GM12878 (cell line): ENCODE data around the gene STRA6. TPM values are rescaled to one million over a fixed set of nuclear protein-coding genes. Genes with fewer than 3 reads are reported as not detected.

ENCODE experiments used
- ATAC-seq: fragments of 200-7000 bp; cut with Tn5 transposase; 3 replicates; pipeline ENCODE4 v1.9.1; 2020; ENCODE audit warnings: mild to moderate bottlenecking, moderate library complexity
- BruUV-seq: library from RNA; stranded (reverse); fragments of 400-500 nt; replicated peaks from 2 replicates; lab custom pipeline; 2021; lab: Mats Ljungman, UMichigan
- CTCF ChIA-PET: fragments of 300-600 bp; sonication (Branson Sonifier 250); formaldehyde crosslinking; extraction: SDS; loops from one replicate; lab custom pipeline; 2021; ENCODE audit warnings: inconsistent platforms; lab: Yijun Ruan, JAX
- POLR2A ChIA-PET: fragments of 350-600 bp; formaldehyde crosslinking; extraction: SDS; loops from one replicate; lab custom pipeline; 2021; ENCODE audit warnings: inconsistent platforms; lab: Charles Lee
- RAD21 ChIA-PET: fragments of 300-600 bp; sonication (Branson Sonifier 250); formaldehyde crosslinking; loops from one replicate; lab custom pipeline; 2023; ENCODE audit warnings: antibody characterized with exemption; ENCODE audit not compliant: unreplicated experiment; lab: Charles Lee
- SMC1A ChIA-PET: fragments of 300-600 bp; sonication (Branson Sonifier 250); formaldehyde crosslinking; loops from one replicate; lab custom pipeline; 2023; ENCODE audit not compliant: unreplicated experiment, uncharacterized antibody; lab: Charles Lee
- DNase-seq: peaks from one replicate; pipeline ENCODE4 v3.0.0-alpha.2; 2011; ENCODE audit warnings: low read depth, low spot score
- FAIRE-seq: peaks from 3 replicates; lab custom pipeline; 2011; peaks lifted over from hg19 to GRCh38; lab: Jason Lieb, UNC
- H2AFZ ChIP-seq: 2 replicates; pipeline ENCODE4 v1.6.0; 2011; ENCODE audit warnings: low read depth, low read length, control low read depth; ENCODE audit not compliant: control insufficient read depth
- H3K27ac ChIP-seq: 2 replicates; pipeline ENCODE4 v1.5.1; 2011; ENCODE audit warnings: control low read depth; ENCODE audit not compliant: control insufficient read depth, insufficient read depth
- H3K27me3 ChIP-seq, 2 experiments: replicated peaks in 1 of 2; 2 replicates each; pipeline versions ENCODE4 v1.6.0 to v1.6.1; 2011; ENCODE audit warnings: low read length in 1 of 2; ENCODE audit not compliant: control insufficient read depth in 2 of 2, insufficient read depth in 2 of 2
- H3K36me3 ChIP-seq, 2 experiments: 2 replicates each; pipeline ENCODE4 v1.5.1; 2011; ENCODE audit warnings: low read length in 1 of 2; ENCODE audit not compliant: control insufficient read depth in 2 of 2, insufficient read depth in 2 of 2
- H3K4me1 ChIP-seq: 2 replicates; pipeline ENCODE4 v1.6.1; 2011; ENCODE audit warnings: mild to moderate bottlenecking, low read length, moderate library complexity, mixed read lengths; ENCODE audit not compliant: control insufficient read depth, insufficient read depth
- H3K4me2 ChIP-seq: 2 replicates; pipeline ENCODE4 v1.6.0; 2011; ENCODE audit warnings: control low read depth; ENCODE audit not compliant: control insufficient read depth, insufficient read depth
- H3K4me3 ChIP-seq: fragments of 200-600 bp; sonication (generic); 2 replicates; pipeline ENCODE4 v1.5.1; 2016
- H3K79me2 ChIP-seq: 2 replicates; pipeline ENCODE4 v1.6.0; 2011; ENCODE audit warnings: low read length; ENCODE audit not compliant: control insufficient read depth, insufficient read depth
- H3K9ac ChIP-seq: 2 replicates; pipeline ENCODE4 v1.8.0; 2011; ENCODE audit warnings: low read length, control low read depth, mixed read lengths; ENCODE audit not compliant: control insufficient read depth, insufficient read depth
- H3K9me3 ChIP-seq: replicated peaks from 3 replicates; pipeline ENCODE4 v1.5.1; 2011; ENCODE audit warnings: mild to moderate bottlenecking, low read length; ENCODE audit not compliant: control insufficient read depth, insufficient read depth
- H4K20me1 ChIP-seq: 2 replicates; pipeline ENCODE4 v1.6.0; 2011; ENCODE audit not compliant: control insufficient read depth, insufficient read depth
- BMI1 ChIP-seq: fragments of 450-650 bp; IDR thresholded peaks from 2 replicates; pipeline ENCODE4 v1.6.1; 2016; ENCODE audit warnings: mild to moderate bottlenecking, moderate library complexity, borderline replicate concordance
- CBX3 ChIP-seq: fragments of 200-600 bp; sonication (generic); IDR thresholded peaks from 2 replicates; pipeline ENCODE4 v1.6.1; 2016; ENCODE audit warnings: low read depth, borderline replicate concordance
- E2F8 ChIP-seq: fragments of 450-650 bp; IDR thresholded peaks from 2 replicates; pipeline ENCODE4 v1.6.1; 2018; ENCODE audit warnings: mild to moderate bottlenecking, low read depth, moderate library complexity; ENCODE audit not compliant: partially characterized antibody
- EGR1 ChIP-seq, 2 experiments: IDR thresholded peaks; 1 replicate in 1 of 2; 2 replicates in 1 of 2; pipeline ENCODE4 v1.6.1; 2011 to 2012; ENCODE audit warnings: low read depth in 2 of 2, low read length in 2 of 2, borderline replicate concordance in 1 of 2, mild to moderate bottlenecking in 1 of 2, moderate library complexity in 1 of 2
- EP300 ChIP-seq, 2 experiments: fragments of 150-350 bp in 1 of 2; IDR thresholded peaks; 2 replicates each; pipeline ENCODE4 v1.6.1; 2011 to 2012; ENCODE audit warnings: low read depth in 2 of 2, low read length in 2 of 2, borderline replicate concordance in 1 of 2, improper control_type of control experiment in 1 of 2, inconsistent platforms in 1 of 2; ENCODE audit not compliant: control insufficient read depth in 1 of 2
- FOXK2 ChIP-seq: fragments of 450-650 bp; IDR thresholded peaks from 2 replicates; pipeline ENCODE4 v1.6.1; 2017; ENCODE audit warnings: mild to moderate bottlenecking, moderate library complexity
- MEF2B ChIP-seq: fragments of 450-650 bp; IDR thresholded peaks from 2 replicates; pipeline ENCODE4 v1.6.1; 2018; ENCODE audit warnings: mild to moderate bottlenecking, moderate library complexity; ENCODE audit not compliant: partially characterized antibody, poor library complexity, severe bottlenecking
- PKNOX1 ChIP-seq: fragments of 450-650 bp; IDR thresholded peaks from 2 replicates; pipeline ENCODE4 v1.6.1; 2016; ENCODE audit warnings: mild to moderate bottlenecking
- RFX5 ChIP-seq: IDR thresholded peaks from 2 replicates; pipeline ENCODE4 v1.6.1; 2011; ENCODE audit warnings: low read depth, low read length, improper control_type of control experiment
- SMAD1 ChIP-seq: fragments of 450-650 bp; IDR thresholded peaks from 2 replicates; pipeline ENCODE4 v1.6.1; 2018; ENCODE audit warnings: mild to moderate bottlenecking, low read depth; ENCODE audit not compliant: partially characterized antibody
- ZBTB33 ChIP-seq: fragments of 450-650 bp; IDR thresholded peaks from 2 replicates; pipeline ENCODE4 v1.6.1; 2017; ENCODE audit warnings: mild to moderate bottlenecking
- WGBS: methylation state at CpG from one replicate; pipeline ENCODE4 v1.1.6; 2016; ENCODE audit warnings: low lambda C conversion rate; ENCODE audit not compliant: insufficient replicate concordance, insufficient coverage; ENCODE audit errors: missing lambda C conversion rate; 5-methylcytosine and 5-hydroxymethylcytosine counted together
- in situ Hi-C: fragments of 300-500 bp; cut with MboI; formaldehyde crosslinking; loops from 9 replicates; pipeline ENCODE4 v1.14.3; 2018; ENCODE audit warnings: mixed read lengths
- intact Hi-C: fragments of 100-400 bp; cut with micrococcal nuclease; formaldehyde crosslinking; loops from one replicate; pipeline ENCODE4 v1.14.2; 2022; ENCODE audit not compliant: unreplicated experiment
- polyA plus RNA-seq, 11 experiments: library from polyadenylated mRNA; depleted of rRNA in 4 of 11; unstranded in 6 of 11; stranded (reverse) in 5 of 11; fragments of >200 nt; fragmentation: Nextera tagmentation in 4 of 11; fragmentation: Illumina TruSeq in 1 of 11; extraction: Ambion mirVana in 4 of 11; extraction: Trizol in 1 of 11; gene quantifications; 1 replicate in 1 of 11; 2 replicates in 10 of 11; pipeline versions ENCODE4 v1.2.1 to v1.2.3, GENCODE V29; 2011 to 2016; ENCODE audit warnings: inconsistent platforms in 2 of 11, missing spikeins in 2 of 11, low read depth in 1 of 11
- total RNA-seq, 4 experiments: library from RNA; depleted of rRNA in 3 of 4; stranded (reverse); fragments of >200 nt in 3 of 4; fragmentation: Illumina TruSeq in 1 of 4; extraction: Trizol in 1 of 4; gene quantifications; 2 replicates each; pipeline versions ENCODE4 v1.2.1 to v1.2.3, GENCODE V29; 2013 to 2021

The STRA6 gene
- total and polyA plus RNA-seq, 10 of the 15 experiments (the other 5 are each of a cell fraction or from before 2014, with no cell fraction given) = 0.31 to 10.8 (median 5.8) TPM

GRCh38 chr15:74191798-74192197 lies 10.8 kb downstream of the STRA6 start:
- Histone ChIP-seq H3K4me3 (no peak overlapping the region), H4K20me1 (no peaks in the 10 kb centered on the region), H3K27ac (no peak overlapping the region), H3K27me3 (no peaks in the 10 kb centered on the region), H3K36me3 (no peaks in the 10 kb centered on the region), H3K9ac (no peak overlapping the region), H3K79me2 (no peaks in the 10 kb centered on the region), H2AFZ (no peak overlapping the region), H3K4me1 (peaks cover 21% of the 10 kb centered on the region), H3K4me2 (no peak overlapping the region), H3K9me3 (no peaks in the 10 kb centered on the region)
- SMC1A ChIA-PET = no interaction called here
- no peak for DNase-seq
- POLR2A ChIA-PET = no interaction called here
- no peak for FAIRE-seq
- TF ChIP-seq BMI1 (no peak), MEF2B (no peak), EP300 (IDR thresholded peaks at IDR 0.05; ENCODE audit: borderline replicate concordance in 1 of 2, control insufficient read depth in 1 of 2, low read depth in 2 of 2, low read length in 2 of 2) (no peak)
- 47% methylated on average over 3 of the region's 3 CpGs for WGBS
- in situ Hi-C loops = no loop called here
- no TSS peak for BruUV-seq
- no peak for ATAC-seq
- intact Hi-C loops = no loop called here
- RAD21 ChIA-PET = no interaction called here
- CTCF ChIA-PET = no interaction called here

- no TSS peak for BruUV-seq
- CTCF ChIA-PET = interaction anchor here (0.6 to 1.3 kb wide), 2 partner anchors 14 to 109 kb away, joined by 3 to 4 read pairs; no protein-coding TSS in a partner anchor
- Histone ChIP-seq H2AFZ (no peak overlapping the region), H3K36me3 (no peaks in the 10 kb centered on the region), H3K27ac (no peak overlapping the region), H3K9me3 (no peaks in the 10 kb centered on the region), H3K4me2 (no peak overlapping the region), H3K79me2 (no peaks in the 10 kb centered on the region), H4K20me1 (no peaks in the 10 kb centered on the region), H3K9ac (no peak overlapping the region), H3K4me3 (no peak overlapping the region), H3K4me1 (peaks cover 14% of the 10 kb centered on the region), H3K27me3 (no peaks in the 10 kb centered on the region)
- SMC1A ChIA-PET = no interaction called here
- in situ Hi-C loops (no loop called here), intact Hi-C loops (no loop called here)
- WGBS = 58% methylated on average over 11 of the region's 11 CpGs
- ATAC-seq (no peak), DNase-seq (no peak), FAIRE-seq (no peak)
- RAD21 ChIA-PET = no interaction called here
- POLR2A ChIA-PET = no interaction called here
- TF ChIP-seq FOXK2 = no peak
- no peak for TF ChIP-seq RFX5
- TF ChIP-seq BMI1 = no peak
- no peak for TF ChIP-seq E2F8
- TF ChIP-seq ZBTB33 = no peak
- TF ChIP-seq EGR1 (IDR thresholded peaks at IDR 0.05; ENCODE audit: borderline replicate concordance in 1 of 2, low read depth in 2 of 2, low read length in 2 of 2) = no peak
- no peak for TF ChIP-seq CBX3
- TF ChIP-seq PKNOX1 = no peak
- no peak for TF ChIP-seq SMAD1
Observed at GRCh38 chr15:74188216-74188615, 14.4 kb downstream of the STRA6 start.
